GM19023 (cell line): Measurements from ENCODE around the gene VPS50.
"Not testable (repeated sequence)": the region's sequence is repeated elsewhere in the genome, so short reads cannot be mapped to it uniquely, and the experiment has no call there.

Source experiments
- ATAC-seq: cut with Tn5 transposase; IDR thresholded peaks from one replicate; pipeline ENCODE4 v1.9.1; 2021; ENCODE audit warnings: mild to moderate bottlenecking, moderate library complexity; ENCODE audit not compliant: unreplicated experiment

The VPS50 gene

GRCh38 chr7:93331706-93332105 is 99.5 kb downstream of the VPS50 start:
- no peak for ATAC-seq

- no peak for ATAC-seq
Observed at GRCh38 chr7:93332172-93332571, 100.0 kb downstream of the VPS50 start.

GRCh38 chr7:93337052-93337451 is 104.9 kb downstream of the VPS50 start:
- no peak for ATAC-seq

- not testable (repeated sequence) for ATAC-seq
Observed at GRCh38 chr7:93342178-93342577, 110.0 kb downstream of the VPS50 start.

GRCh38 chr7:93350338-93350737 is 118.2 kb downstream of the VPS50 start:
- ATAC-seq: no peak

GRCh38 chr7:93352881-93353280 is 120.7 kb downstream of the VPS50 start:
- ATAC-seq: no peak

- no peak for ATAC-seq
Observed at GRCh38 chr7:93354815-93355214, 122.6 kb downstream of the VPS50 start.

- no peak for ATAC-seq
Observed at GRCh38 chr7:93359520-93360198, 127.5 kb downstream of the VPS50 start.

- ATAC-seq: no peak
Observed at GRCh38 chr7:93361853-93362252, 129.7 kb downstream of the VPS50 start.

- no peak for ATAC-seq
Observed at GRCh38 chr7:93364806-93365205, 132.6 kb downstream of the VPS50 start.

GRCh38 chr7:93365341-93365740 is 133.2 kb downstream of the VPS50 start:
- no peak for ATAC-seq

GRCh38 chr7:93366816-93367215 is 134.7 kb downstream of the VPS50 start:
- ATAC-seq: no peak

GRCh38 chr7:93367254-93367653 is 135.1 kb downstream of the VPS50 start:
- no peak for ATAC-seq

- not testable (repeated sequence) for ATAC-seq
Observed at GRCh38 chr7:93370937-93371336, 138.8 kb downstream of the VPS50 start.

GRCh38 chr7:93373537-93373936 is 141.4 kb downstream of the VPS50 start:
- ATAC-seq: no peak

- ATAC-seq: no peak
Observed at GRCh38 chr7:93374345-93374940, 142.3 kb downstream of the VPS50 start.

GRCh38 chr7:93375603-93376002 is 143.4 kb downstream of the VPS50 start:
- ATAC-seq: peak; percentile 50

GRCh38 chr7:93378131-93378760 is 146.1 kb downstream of the VPS50 start:
- no peak for ATAC-seq

- no peak for ATAC-seq
Observed at GRCh38 chr7:93382362-93382761, 150.2 kb downstream of the VPS50 start.

GRCh38 chr7:93390660-93391059 is 158.5 kb downstream of the VPS50 start:
- no peak for ATAC-seq

- ATAC-seq: no peak
Observed at GRCh38 chr7:93392984-93393383, 160.8 kb downstream of the VPS50 start.

GRCh38 chr7:93399642-93400041 is 167.5 kb downstream of the VPS50 start:
- ATAC-seq: no peak
